AG04450 (cell line): Measurements from ENCODE around the gene DACT1. TPM values are rescaled to one million over a fixed set of nuclear protein-coding genes. Genes with fewer than 3 reads are reported as not detected.

Source experiments
- polyA plus RNA-seq: library from polyadenylated mRNA; depleted of rRNA; stranded (reverse); fragments of >200 nt; gene quantifications from 2 replicates; pipeline ENCODE4 v1.2.3, GENCODE V29; 2011; rRNA removed

The DACT1 gene
- polyA plus RNA-seq, 1 experiment = 6.1 TPM

Other genes with a start within 250 kb of the DACT1 start
- not detected in 2 replicates for gene TOMM20L, start 242.0 kb upstream of the DACT1 start, polyA plus RNA-seq
- gene TIMM9, start 210.4 kb upstream of the DACT1 start, polyA plus RNA-seq = 22.0 and 26.8 TPM in 2 replicates
- 15.7 and 24.6 TPM in 2 replicates for gene KIAA0586, start 210.2 kb upstream of the DACT1 start, polyA plus RNA-seq